Esophagus squamous epithelium (tissue), 4 donors: Measurements from ENCODE around the gene ICA1.

Source experiments
- CTCF ChIP-seq, 6 experiments: fragments of 450-650 bp in 4 of 6; fragments of 200-600 bp in 2 of 6; sonication (generic) in 2 of 6; IDR thresholded peaks; one replicate each; pipeline ENCODE4 v1.5.1; 2016 to 2019; ENCODE audit warnings: antibody characterized with exemption in 6 of 6, mild to moderate bottlenecking in 4 of 6, moderate library complexity in 4 of 6
- POLR2A ChIP-seq, 4 donors: fragments of 450-650 bp; IDR thresholded peaks; one replicate each; pipeline ENCODE4 v1.6.1; 2017; ENCODE audit warnings: antibody characterized with exemption in 4 of 4, mild to moderate bottlenecking in 4 of 4, moderate library complexity in 3 of 4

- TF ChIP-seq POLR2A (IDR thresholded peaks at IDR 0.05) (no peak), CTCF (IDR thresholded peaks at IDR 0.05) (no peak)
Observed at GRCh38 chr7:8155836-8156235, 106.1 kb downstream of the ICA1 start.
